Measurements from ENCODE around the gene TNIK.

GRCh38 chr3:171149526-171150116 is 310.6 kb downstream of the TNIK start:
- TF ChIP-seq EP300 (IDR thresholded peaks at IDR 0.05; ENCODE audit: borderline replicate concordance in 1 of 2, low read depth in 1 of 2, low read length in 1 of 2) (no peak), REST (IDR thresholded peaks at IDR 0.05; ENCODE audit: low read depth, low read length) (no peak), GABPA (IDR thresholded peaks at IDR 0.05; ENCODE audit: low read depth) (no peak), CTCF (IDR thresholded peaks at IDR 0.05) (no peak), FOXJ3 (CRISPR knock-in tag; IDR thresholded peaks at IDR 0.05) (no peak), GATA2 (CRISPR knock-in tag; IDR thresholded peaks at IDR 0.05) (no peak), RAD21 (IDR thresholded peaks at IDR 0.05; ENCODE audit: low read length) (no peak), MEF2A (IDR thresholded peaks at IDR 0.05; ENCODE audit: borderline replicate concordance, low read depth) (no peak), POLR2AphosphoS5 (IDR thresholded peaks at IDR 0.05; ENCODE audit: low read depth, low read length) (no peak), RFX5 (IDR thresholded peaks at IDR 0.05; ENCODE audit: low read length) (no peak)
- TF ChIP-seq, protein P1, sequence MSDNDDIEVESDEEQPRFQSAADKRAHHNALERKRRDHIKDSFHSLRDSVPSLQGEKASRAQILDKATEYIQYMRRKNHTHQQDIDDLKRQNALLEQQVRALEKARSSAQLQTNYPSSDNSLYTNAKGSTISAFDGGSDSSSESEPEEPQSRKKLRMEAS (IDR thresholded peaks at IDR 0.05; ENCODE audit: low read depth), result no peak
